ENCODE measurements around the gene SMIM35.
"Not testable (repeated sequence)": the region's sequence is repeated elsewhere in the genome, so short reads cannot be mapped to it uniquely, and the experiment has no call there.

The SMIM35 gene

GRCh38 chr11:118080296-118080695, 6.5 kb downstream of the SMIM35 start:
- no peak for DNase-seq (ENCODE audit: low read depth)

GRCh38 chr11:118079491-118079890, 7.3 kb downstream of the SMIM35 start:
- DNase-seq (ENCODE audit: low read depth) = no peak

- no peak for DNase-seq (ENCODE audit: low read depth)
Measured at GRCh38 chr11:118078911-118079411, 7.8 kb downstream of the SMIM35 start.

- DNase-seq (ENCODE audit: low read depth) = no peak
Measured at GRCh38 chr11:118076754-118077281, 9.9 kb downstream of the SMIM35 start, which contains the start of gene TMPRSS4. Gene TMPRSS4, plus strand, starts transcription at chr11:118077078. Its CDS starts 225 bp downstream, at chr11:118077303.

- DNase-seq (ENCODE audit: low read depth) = no peak
Measured at GRCh38 chr11:118074785-118075184, 12.0 kb downstream of the SMIM35 start.

GRCh38 chr11:118074091-118074685, 12.6 kb downstream of the SMIM35 start:
- DNase-seq (ENCODE audit: low read depth) = no peak

GRCh38 chr11:118073554-118073953, 13.2 kb downstream of the SMIM35 start:
- DNase-seq (ENCODE audit: low read depth) = no peak

GRCh38 chr11:118071416-118072030, 15.2 kb downstream of the SMIM35 start:
- DNase-seq (ENCODE audit: low read depth) = no peak

- no peak for DNase-seq (ENCODE audit: low read depth)
Measured at GRCh38 chr11:118068945-118069612, 17.7 kb downstream of the SMIM35 start.

GRCh38 chr11:118068206-118068944, 18.4 kb downstream of the SMIM35 start:
- no peak for DNase-seq (ENCODE audit: low read depth)

- DNase-seq (ENCODE audit: low read depth) = no peak
Measured at GRCh38 chr11:118067006-118067405, 19.8 kb downstream of the SMIM35 start.

- no peak for DNase-seq (ENCODE audit: low read depth)
Measured at GRCh38 chr11:118065384-118065783, 21.4 kb downstream of the SMIM35 start.

GRCh38 chr11:118064956-118065355, 21.8 kb downstream of the SMIM35 start:
- no peak for DNase-seq (ENCODE audit: low read depth)

GRCh38 chr11:118062631-118063030, 24.1 kb downstream of the SMIM35 start:
- not testable (repeated sequence) for DNase-seq (ENCODE audit: low read depth)

GRCh38 chr11:118062181-118062580, 24.6 kb downstream of the SMIM35 start:
- not testable (repeated sequence) for DNase-seq (ENCODE audit: low read depth)

- DNase-seq (ENCODE audit: low read depth) = no peak
Measured at GRCh38 chr11:118061586-118062125, 25.1 kb downstream of the SMIM35 start.

GRCh38 chr11:118060869-118061268, 25.9 kb downstream of the SMIM35 start:
- no peak for DNase-seq (ENCODE audit: low read depth)

- DNase-seq (ENCODE audit: low read depth) = no peak
Measured at GRCh38 chr11:118060081-118060661, 26.6 kb downstream of the SMIM35 start.

GRCh38 chr11:118059246-118059940, 27.4 kb downstream of the SMIM35 start:
- DNase-seq (ENCODE audit: low read depth) = no peak

GRCh38 chr11:118058311-118059245, 28.2 kb downstream of the SMIM35 start:
- no peak for DNase-seq (ENCODE audit: low read depth)

Measured in HS-27A (cell line).